ENCODE data around the gene TIGD3.

GRCh38 chr11:65383778-65384177 lies 29.2 kb downstream of the TIGD3 start:
- TF ChIP-seq CTCF (IDR thresholded peaks at IDR 0.05; ENCODE audit: low read depth, low read length, missing input control) (no peak), TAF1 (conservative IDR thresholded peaks at IDR 0.05) (no peak), YY1 (IDR thresholded peaks at IDR 0.05) (no peak), RAD21 (IDR thresholded peaks at IDR 0.05) (no peak), SP1 (IDR thresholded peaks at IDR 0.05) (no peak), ATF3 (IDR thresholded peaks at IDR 0.05) (no peak)

Measured in liver (tissue), 3 donors.